NCI-H2227 (cell line): ENCODE measurements around the gene NPM1.
"Not testable (repeated sequence)": the region's sequence is repeated elsewhere in the genome, so short reads cannot be mapped to it uniquely, and the experiment has no call there.

ENCODE experiments used
- DNase-seq: peaks from one replicate; lab custom pipeline; 2025; ENCODE audit not compliant: unreplicated experiment; lab: John Stamatoyannopoulos, UW

Gene NPM1

GRCh38 chr5:171410181-171410580 is 22.5 kb downstream of the NPM1 start:
- DNase-seq: no peak

- no peak for DNase-seq
Measured at GRCh38 chr5:171412186-171412585, 24.5 kb downstream of the NPM1 start.

GRCh38 chr5:171413153-171413910 is 25.7 kb downstream of the NPM1 start:
- no peak for DNase-seq

GRCh38 chr5:171413993-171414392 is 26.3 kb downstream of the NPM1 start:
- not testable (repeated sequence) for DNase-seq

DNA sequence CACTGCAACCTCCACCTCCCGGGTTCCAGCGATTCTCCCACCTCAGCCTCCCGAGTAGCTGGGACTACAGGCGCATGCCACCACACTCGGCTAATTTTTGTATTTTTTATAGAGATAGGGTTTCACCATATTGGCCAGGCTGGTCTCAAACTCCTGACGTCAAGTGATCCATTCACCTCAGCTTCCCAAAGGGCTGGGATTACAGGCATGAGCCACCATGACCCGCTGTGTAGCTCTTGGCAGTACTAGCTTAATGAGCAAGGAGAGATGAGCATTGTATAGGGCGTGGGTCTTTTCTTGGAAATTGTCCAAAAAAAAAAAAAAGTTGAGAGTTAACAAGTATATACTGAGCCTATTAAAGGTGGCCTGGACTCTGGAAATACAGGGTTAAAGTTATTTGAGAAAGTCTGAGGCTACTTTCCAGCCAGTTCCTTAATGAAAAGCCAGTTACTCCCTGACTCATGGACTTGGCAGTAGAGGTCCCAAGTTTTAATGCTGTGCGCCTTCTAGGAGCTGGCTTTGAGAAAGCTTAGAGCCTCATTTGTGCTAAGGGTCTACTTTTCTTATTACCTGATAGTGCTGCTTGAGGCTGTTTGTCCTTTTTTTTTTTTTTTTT is 27.6 kb downstream of the NPM1 start:
- no peak for DNase-seq

DNA sequence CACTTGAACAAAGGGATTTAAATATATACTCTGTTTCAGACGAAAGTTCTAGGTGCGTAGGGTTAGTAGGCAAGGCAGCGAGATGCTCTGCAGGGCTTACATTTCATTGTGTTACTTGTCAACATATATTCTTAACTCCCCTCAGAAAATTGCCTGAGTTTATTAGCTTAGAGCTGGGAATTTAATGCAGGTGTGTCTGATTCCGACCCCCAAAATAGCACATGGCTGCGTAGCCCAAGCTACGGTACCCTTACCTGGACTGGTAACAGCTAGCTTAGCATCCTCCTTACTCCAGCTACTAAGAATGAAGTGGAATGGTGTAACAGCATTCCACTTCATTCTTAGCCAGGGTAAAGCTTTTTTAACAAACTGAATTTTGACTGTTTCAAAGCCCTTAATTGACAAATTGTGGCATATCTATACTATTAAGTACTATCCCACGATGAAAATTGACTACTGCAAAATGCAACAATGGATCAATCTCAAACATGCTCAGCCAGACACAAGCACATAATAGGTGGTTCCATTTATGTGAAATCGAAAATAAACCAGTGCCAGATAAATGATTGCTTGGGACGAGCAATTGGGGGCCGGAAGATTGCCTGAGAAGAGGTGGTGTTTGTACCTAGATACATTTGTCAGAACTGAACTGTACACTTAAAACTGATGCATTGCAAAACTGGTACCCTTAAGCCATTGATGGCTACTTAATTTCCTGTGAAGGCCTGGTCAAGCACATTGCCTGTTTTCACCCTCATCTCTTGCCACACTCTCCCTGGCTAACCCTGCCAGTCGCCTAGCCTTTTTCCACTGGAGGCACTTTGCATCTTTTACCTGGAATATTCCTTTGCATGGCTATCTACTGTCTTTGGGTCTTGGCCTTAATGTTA is 28.8 kb downstream of the NPM1 start:
- DNase-seq: no peak

GRCh38 chr5:171418316-171418981 is 30.8 kb downstream of the NPM1 start:
- peak; percentile 71 for DNase-seq

DNA sequence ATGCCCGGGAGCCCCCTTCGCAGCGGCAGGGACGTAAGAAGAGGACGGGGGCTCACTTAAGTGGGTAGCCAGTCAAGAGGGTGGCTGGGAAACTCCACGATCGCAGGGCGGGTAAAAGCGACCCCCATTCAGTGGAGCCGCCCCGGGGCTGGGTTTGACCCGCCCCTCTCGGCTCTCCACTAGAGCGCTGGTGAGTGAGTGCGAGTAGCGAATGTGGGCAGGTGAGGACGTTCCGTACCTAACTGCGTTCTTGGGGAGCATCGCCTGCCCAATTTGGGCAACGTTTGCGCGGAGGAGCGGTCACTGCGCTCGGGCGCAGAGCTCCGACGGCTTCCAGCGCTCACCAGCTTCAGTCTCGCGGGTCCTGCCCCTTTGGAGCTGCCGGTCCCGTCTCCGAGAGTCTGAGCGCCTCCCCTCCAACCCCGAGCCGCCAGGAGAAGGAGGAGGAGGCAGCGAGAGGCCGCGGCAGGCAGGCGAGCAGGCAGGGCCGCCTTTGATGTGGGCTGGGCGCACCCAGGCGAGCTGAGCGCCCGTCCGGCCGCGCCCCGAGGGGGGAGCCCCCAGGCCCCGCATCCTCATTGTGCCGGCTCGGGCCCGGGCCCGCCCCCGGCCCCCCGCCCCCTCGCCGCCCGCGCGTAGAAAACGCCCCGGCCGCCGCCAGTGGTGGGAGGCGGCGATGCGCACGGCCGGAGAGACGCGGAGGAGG is 31.5 kb downstream of the NPM1 start, which contains the start of gene FGF18:
FGF18 (plus strand) TSS at position 666 of the 706 bp plus-strand sequence. CDS start 553 bp downstream, outside the sequence.
- DNase-seq: peak; percentile 76

DNA sequence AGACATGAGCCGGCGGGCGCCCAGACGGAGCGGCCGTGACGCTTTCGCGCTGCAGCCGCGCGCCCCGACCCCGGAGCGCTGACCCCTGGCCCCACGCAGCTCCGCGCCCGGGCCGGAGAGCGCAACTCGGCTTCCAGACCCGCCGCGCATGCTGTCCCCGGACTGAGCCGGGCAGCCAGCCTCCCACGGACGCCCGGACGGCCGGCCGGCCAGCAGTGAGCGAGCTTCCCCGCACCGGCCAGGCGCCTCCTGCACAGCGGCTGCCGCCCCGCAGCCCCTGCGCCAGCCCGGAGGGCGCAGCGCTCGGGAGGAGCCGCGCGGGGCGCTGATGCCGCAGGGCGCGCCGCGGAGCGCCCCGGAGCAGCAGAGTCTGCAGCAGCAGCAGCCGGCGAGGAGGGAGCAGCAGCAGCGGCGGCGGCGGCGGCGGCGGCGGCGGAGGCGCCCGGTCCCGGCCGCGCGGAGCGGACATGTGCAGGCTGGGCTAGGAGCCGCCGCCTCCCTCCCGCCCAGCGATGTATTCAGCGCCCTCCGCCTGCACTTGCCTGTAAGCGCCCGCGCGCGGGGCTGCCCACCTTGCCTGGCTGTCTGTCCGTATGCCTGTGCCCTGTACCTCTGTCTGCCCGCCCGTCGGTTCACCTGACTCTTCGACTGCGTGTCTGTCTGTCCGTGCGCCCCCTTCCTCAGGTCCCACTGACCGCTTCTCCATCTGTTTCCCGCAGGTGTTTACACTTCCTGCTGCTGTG is 32.2 kb downstream of the NPM1 start:
- peak; percentile 30 for DNase-seq

DNA sequence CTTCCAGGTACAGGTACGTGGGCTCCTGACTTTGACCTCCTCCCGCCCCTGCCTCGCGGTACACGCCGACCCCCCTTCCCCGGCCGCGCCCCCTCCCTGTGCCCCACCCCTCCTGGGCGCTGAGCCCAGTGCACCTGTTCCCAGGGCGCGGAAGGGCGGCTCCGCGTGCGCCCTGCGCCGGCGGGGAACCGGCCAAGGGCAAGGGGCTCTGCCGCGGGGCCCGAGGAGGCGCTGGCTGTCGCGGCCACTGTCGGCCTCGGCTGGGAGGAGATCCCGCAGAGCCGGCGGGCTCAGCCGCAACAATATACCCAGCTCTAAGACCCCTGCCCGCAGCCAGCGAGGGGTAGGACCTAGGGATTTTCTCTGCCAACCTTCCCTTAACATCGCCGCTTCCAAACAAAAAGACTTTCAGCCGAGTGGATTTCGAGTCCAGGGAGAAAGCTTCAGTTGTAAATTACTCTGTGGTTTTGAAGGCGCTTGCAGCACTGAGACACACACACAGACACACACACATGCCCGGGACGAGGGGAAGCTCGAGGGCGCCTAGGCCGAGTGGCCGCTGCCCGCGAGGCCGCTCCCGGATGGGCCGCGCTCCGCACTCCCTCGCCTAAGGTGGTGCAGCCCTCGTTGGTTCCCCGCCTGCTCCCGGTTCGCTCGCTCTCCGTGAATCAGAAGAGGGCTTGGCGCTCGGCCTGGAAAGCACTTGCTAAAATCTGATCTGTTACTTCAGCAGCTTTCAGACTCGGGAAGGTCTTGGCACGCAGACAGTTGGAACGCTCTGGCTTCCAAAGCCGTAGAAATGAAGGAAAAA is 33.0 kb downstream of the NPM1 start:
- no peak for DNase-seq

DNA sequence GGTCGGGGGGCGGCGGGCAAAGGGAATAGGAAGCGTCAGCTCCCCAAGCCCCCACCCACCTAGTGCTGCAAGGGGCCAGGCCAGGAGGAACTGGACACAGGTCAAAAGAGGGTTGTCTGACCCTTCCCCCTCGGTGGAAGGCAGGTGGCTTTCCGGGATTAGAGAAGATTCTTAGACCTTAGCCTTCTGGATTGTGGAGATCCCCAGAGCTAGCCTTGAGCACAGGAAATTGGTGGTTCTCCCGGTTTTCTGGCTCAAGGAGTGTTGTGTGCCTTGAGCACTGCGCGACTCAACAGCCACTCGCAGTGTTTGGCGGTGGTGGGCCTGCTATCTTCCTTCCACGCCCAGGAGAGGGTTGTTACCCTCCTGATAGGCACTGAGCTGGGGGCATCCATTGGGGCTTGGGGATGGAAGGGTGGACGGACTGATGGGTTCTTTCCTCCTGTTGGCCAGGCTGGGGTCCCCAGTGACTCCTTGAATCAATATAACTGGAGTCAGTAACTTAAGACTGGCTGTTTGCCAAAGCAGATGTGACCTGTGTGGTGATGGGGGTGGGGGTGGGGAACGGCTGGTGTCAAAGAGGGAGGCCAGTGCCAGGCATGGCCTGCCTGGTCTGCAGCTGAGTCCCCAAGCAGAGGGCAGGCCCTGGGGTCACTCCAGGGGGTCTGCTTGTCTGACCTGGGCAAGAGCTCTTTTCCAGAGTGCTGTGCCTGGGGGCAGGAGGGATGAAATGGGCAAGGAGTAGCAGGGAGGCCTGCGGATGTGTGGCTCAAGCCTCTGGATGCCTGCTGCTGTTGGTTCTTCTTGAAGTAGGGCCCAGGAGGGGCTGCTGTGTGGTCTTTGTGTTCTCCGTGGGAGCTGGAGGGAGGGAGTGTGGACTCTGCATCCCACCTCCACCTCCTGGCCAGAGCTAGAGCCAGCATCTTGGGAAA is 33.9 kb downstream of the NPM1 start:
- DNase-seq: no peak

DNA sequence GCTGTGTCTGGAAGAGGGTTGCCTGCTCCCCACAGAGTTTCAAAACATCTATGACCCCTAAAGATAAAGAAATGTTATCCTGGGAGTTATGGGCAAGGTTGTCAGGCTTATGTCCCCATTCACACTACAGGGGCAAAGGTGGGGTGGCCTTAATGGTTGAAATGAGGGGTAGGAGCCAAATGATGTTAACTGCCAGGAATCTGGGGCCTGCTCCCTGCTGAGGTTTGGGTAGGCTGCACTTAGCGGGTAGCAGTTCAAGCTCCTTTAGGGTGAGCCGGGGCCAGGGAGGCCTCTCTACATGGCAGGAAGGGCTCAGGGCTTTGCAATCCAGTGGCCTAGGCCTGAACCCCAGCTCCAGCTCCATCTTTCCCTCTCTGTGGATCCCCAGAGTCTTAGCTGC is 34.8 kb downstream of the NPM1 start:
- no peak for DNase-seq

GRCh38 chr5:171422902-171423663 is 35.4 kb downstream of the NPM1 start:
- no peak for DNase-seq

DNA sequence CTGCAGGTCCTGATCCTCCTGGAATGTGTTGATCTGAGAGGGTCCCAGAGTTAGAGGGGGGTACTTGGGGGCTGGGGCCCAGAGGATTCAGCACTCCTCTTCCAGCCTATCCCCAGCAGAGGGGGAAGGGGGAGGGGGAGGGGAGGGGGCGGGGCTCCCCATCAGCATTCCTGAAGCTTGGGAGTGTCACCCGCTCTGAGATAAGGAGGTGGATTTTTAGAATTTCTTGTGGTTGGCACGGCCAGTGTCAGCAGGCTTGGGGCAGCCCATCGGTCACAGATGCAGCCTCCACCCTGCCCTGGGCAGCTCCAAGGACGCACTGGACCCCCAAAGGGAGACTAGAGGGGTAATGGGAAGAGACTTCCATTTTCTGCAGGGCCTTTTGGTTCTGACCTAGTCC is 37.1 kb downstream of the NPM1 start:
- DNase-seq: no peak

DNA sequence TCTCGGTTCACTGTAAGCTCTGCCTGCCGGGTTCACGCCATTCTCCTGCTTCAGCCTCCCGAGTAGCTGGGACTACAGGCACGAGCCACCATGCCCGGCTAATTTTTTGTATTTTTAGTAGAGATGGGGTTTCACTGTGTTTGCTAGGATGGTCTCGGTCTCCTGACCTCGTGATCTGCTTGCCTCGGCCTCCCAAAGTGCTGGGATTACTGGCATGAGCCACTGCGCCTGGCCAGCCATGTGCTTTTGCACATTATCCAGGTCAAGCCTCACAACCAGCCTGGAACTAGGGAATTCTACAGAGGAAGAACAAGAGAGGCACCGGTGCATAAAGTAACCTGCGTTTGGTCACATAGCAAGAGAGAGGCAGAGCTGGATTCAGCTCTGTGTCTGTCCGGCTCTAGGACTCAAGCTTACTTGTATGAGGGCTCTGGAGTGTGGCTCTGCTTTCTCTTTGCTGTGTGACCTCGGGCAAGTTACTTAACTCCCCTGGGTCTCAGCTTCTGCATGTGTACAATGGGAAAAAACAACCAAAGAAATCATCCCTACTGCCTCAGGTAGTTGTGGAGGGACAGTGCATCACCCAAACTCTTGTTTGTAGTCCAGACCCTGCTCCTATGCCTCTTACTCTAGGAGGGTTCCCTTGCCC is 38.1 kb downstream of the NPM1 start:
- DNase-seq: no peak

DNA sequence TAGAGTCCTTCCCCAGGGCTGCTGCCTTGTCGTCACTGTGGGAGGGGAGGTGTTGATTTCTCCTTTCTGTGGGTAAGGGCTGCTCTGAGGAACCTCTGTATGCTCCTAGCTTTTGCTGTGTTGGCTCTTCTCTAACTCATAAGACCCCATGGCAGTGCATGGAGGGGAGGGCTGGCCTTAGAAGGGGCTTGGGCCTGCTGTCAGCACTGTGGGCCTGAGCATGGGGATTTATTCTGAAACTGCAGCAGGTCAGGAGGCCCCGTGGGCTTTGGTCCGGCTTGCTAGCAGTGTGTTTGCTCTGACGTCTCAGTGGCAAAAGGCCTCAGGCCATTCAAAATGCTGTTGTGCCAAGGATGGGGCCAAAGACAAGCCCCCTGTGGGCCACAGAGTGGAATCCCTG is 38.6 kb downstream of the NPM1 start:
- no peak for DNase-seq

GRCh38 chr5:171426680-171427079 is 39.0 kb downstream of the NPM1 start:
- no peak for DNase-seq
